Keratinocyte (primary cell): ENCODE results near the gene CDYL. TPM values are rescaled to one million over a fixed set of nuclear protein-coding genes. Genes with fewer than 3 reads are reported as not detected.

ENCODE experiments used
- DNase-seq: peaks from one replicate; pipeline ENCODE4 v3.0.0-alpha.2; 2011; ENCODE audit warnings: low read depth, missing footprints, low spot score
- FAIRE-seq: peaks from 2 replicates; lab custom pipeline; 2011; peaks lifted over from hg19 to GRCh38; lab: Jason Lieb, UNC
- H2AFZ ChIP-seq: 2 replicates; pipeline ENCODE4 v1.6.0; 2012; ENCODE audit warnings: low read length, control low read depth, inconsistent platforms; ENCODE audit not compliant: control insufficient read depth
- H3K27ac ChIP-seq: 2 replicates; pipeline ENCODE4 v1.5.1; 2011; ENCODE audit warnings: low read length; ENCODE audit not compliant: control insufficient read depth, insufficient read depth
- H3K27me3 ChIP-seq: 3 replicates; pipeline ENCODE4 v1.6.0; 2011; ENCODE audit warnings: low read length; ENCODE audit not compliant: control insufficient read depth, insufficient read depth; ENCODE audit errors: extremely low read depth
- H3K36me3 ChIP-seq, 2 experiments: 2 replicates in 1 of 2; 3 replicates in 1 of 2; pipeline ENCODE4 v1.5.1; 2011; ENCODE audit warnings: low read length in 2 of 2, mild to moderate bottlenecking in 1 of 2; ENCODE audit not compliant: control insufficient read depth in 2 of 2, insufficient read depth in 2 of 2; ENCODE audit errors: extremely low read depth in 1 of 2
- H3K4me1 ChIP-seq: 3 replicates; pipeline ENCODE4 v1.5.1; 2011; ENCODE audit warnings: low read length; ENCODE audit not compliant: control insufficient read depth, insufficient read depth; ENCODE audit errors: extremely low read depth
- H3K4me2 ChIP-seq: 3 replicates; pipeline ENCODE4 v1.6.0; 2011; ENCODE audit warnings: low read depth, low read length; ENCODE audit not compliant: control insufficient read depth, insufficient read depth; ENCODE audit errors: extremely low read depth
- H3K4me3 ChIP-seq, 3 experiments: fragments of 200-600 bp in 1 of 3; sonication (generic) in 1 of 3; 2 replicates in 2 of 3; 3 replicates in 1 of 3; pipeline ENCODE4 v1.5.1; 2011 to 2016; ENCODE audit warnings: low read length in 3 of 3, mild to moderate bottlenecking in 3 of 3, control low read depth in 2 of 3, inconsistent platforms in 1 of 3, low read depth in 1 of 3, mixed read lengths in 1 of 3, mixed run types in 1 of 3, moderate library complexity in 1 of 3; ENCODE audit not compliant: control insufficient read depth in 2 of 3, insufficient read depth in 2 of 3; ENCODE audit errors: extremely low read depth in 1 of 3
- H3K79me2 ChIP-seq: 2 replicates; pipeline ENCODE4 v1.6.0; 2012; ENCODE audit warnings: low read length; ENCODE audit not compliant: control insufficient read depth, insufficient read depth
- H3K9ac ChIP-seq: 3 replicates; pipeline ENCODE4 v1.6.0; 2011; ENCODE audit warnings: low read length; ENCODE audit not compliant: control insufficient read depth, insufficient read depth; ENCODE audit errors: extremely low read depth
- H3K9me1 ChIP-seq: 3 replicates; pipeline ENCODE4 v1.6.0; 2011; ENCODE audit warnings: low read length; ENCODE audit not compliant: control insufficient read depth, insufficient read depth; ENCODE audit errors: extremely low read depth
- H3K9me3 ChIP-seq: 2 replicates; pipeline ENCODE4 v1.5.1; 2012; ENCODE audit warnings: low read depth, low read length; ENCODE audit not compliant: control insufficient read depth
- H4K20me1 ChIP-seq: 3 replicates; pipeline ENCODE4 v1.6.0; 2011; ENCODE audit warnings: low read length; ENCODE audit not compliant: control insufficient read depth, insufficient read depth; ENCODE audit errors: extremely low read depth
- CTCF ChIP-seq, 3 experiments: IDR thresholded peaks in 1 of 3; conservative IDR thresholded peaks in 1 of 3; optimal IDR thresholded peaks in 1 of 3; 2 replicates in 2 of 3; 3 replicates in 1 of 3; pipeline versions ENCODE3 to v1.5.1; 2011; ENCODE audit warnings: low read length in 3 of 3, mild to moderate bottlenecking in 3 of 3, moderate library complexity in 2 of 3, control low read depth in 1 of 3, inconsistent platforms in 1 of 3; ENCODE audit not compliant: insufficient read depth in 2 of 3; ENCODE audit errors: extremely low read depth in 1 of 3
- EZH2 ChIP-seq: IDR thresholded peaks from one replicate; pipeline ENCODE4 v1.6.1; 2012; ENCODE audit warnings: inconsistent platforms, mild to moderate bottlenecking, low read length, moderate library complexity
- dilution Hi-C: fragments of 300-500 bp; cut with MboI; formaldehyde crosslinking; loops from one replicate; pipeline ENCODE4 v1.7.0; 2020; ENCODE audit warnings: low sequenced_read_pairs; ENCODE audit not compliant: extremely low pct_ligation_motif_present
- polyA plus RNA-seq, 5 experiments: library from polyadenylated mRNA; depleted of rRNA in 3 of 5; stranded (reverse) in 3 of 5; stranded (forward) in 1 of 5; unstranded in 1 of 5; fragments of >200 nt; gene quantifications; 1 replicate in 1 of 5; 2 replicates in 3 of 5; 3 replicates in 1 of 5; pipeline versions ENCODE4 v1.2.1 to v1.2.3, GENCODE V29; 2011 to 2012; ENCODE audit warnings: missing spikeins in 2 of 5, low read depth in 1 of 5, low replicate concordance in 1 of 5

Gene CDYL
- polyA plus RNA-seq, 1 donor (not counting 4 experiments of a cell fraction or from before 2014, with no cell fraction given): 48.0 TPM

- Histone ChIP-seq H3K4me3 (no peak overlapping the region), H2AFZ (no peak overlapping the region), H3K27me3 (no peaks in the 10 kb centered on the region), H3K27ac (no peak overlapping the region), H3K9ac (no peak overlapping the region), H3K36me3 (peaks cover 24 to 26% of the 10 kb centered on the region in 2 experiments), H3K4me2 (no peak overlapping the region), H3K4me1 (peaks cover 32% of the 10 kb centered on the region), H3K9me1 (peaks cover 12% of the 10 kb centered on the region), H4K20me1 (peaks cover 8% of the 10 kb centered on the region), H3K9me3 (no peaks in the 10 kb centered on the region), H3K79me2 (peaks cover 7% of the 10 kb centered on the region)
- FAIRE-seq: no peak
- DNase-seq: no peak
- dilution Hi-C loops: no loop called here
- TF ChIP-seq CTCF (optimal IDR thresholded peaks at IDR 0.05 in 1 of 3, IDR thresholded peaks at IDR 0.05 in 1 of 3, conservative IDR thresholded peaks at IDR 0.05 in 1 of 3; ENCODE audit: extremely low read depth in 1 of 3, insufficient read depth in 2 of 3, low read length in 3 of 3): no peak
- TF ChIP-seq EZH2: no peak
Observed at GRCh38 chr6:4943716-4944115, 167.5 kb downstream of the CDYL start.

GRCh38 chr6:4944325-4944724, 168.1 kb downstream of the CDYL start:
- H3K4me1 ChIP-seq: peaks cover 32% of the 10 kb centered on the region
- DNase-seq (no peak), FAIRE-seq (no peak)
- H3K4me2 ChIP-seq: no peak overlapping the region
- no peak overlapping the region for H3K27ac ChIP-seq
- H4K20me1 ChIP-seq: peaks cover 8% of the 10 kb centered on the region
- peaks cover 7% of the 10 kb centered on the region for H3K79me2 ChIP-seq
- no peaks in the 10 kb centered on the region for H3K27me3 ChIP-seq
- dilution Hi-C loops: no loop called here
- TF ChIP-seq EZH2 (no peak), CTCF (optimal IDR thresholded peaks at IDR 0.05 in 1 of 3, IDR thresholded peaks at IDR 0.05 in 1 of 3, conservative IDR thresholded peaks at IDR 0.05 in 1 of 3; ENCODE audit: extremely low read depth in 1 of 3, insufficient read depth in 2 of 3, low read length in 3 of 3) (no peak)
- peaks cover 24% of the 10 kb centered on the region in 2 experiments for H3K36me3 ChIP-seq
- H3K9ac ChIP-seq: no peak overlapping the region
- no peak overlapping the region for H2AFZ ChIP-seq
- H3K4me3 ChIP-seq: no peak overlapping the region
- no peaks in the 10 kb centered on the region for H3K9me3 ChIP-seq
- peaks cover 12% of the 10 kb centered on the region for H3K9me1 ChIP-seq
